SK-N-MC (cell line): Measurements from ENCODE around the gene MAPK8.

Source experiments
- EZH2 ChIP-seq: fragments of 200-600 bp; sonication (generic); IDR thresholded peaks from one replicate; pipeline ENCODE4 v1.6.1; 2017; ENCODE audit warnings: antibody characterized with exemption
- POLR2AphosphoS5 ChIP-seq: IDR thresholded peaks from 2 replicates; pipeline ENCODE4 v1.6.1; 2012; ENCODE audit warnings: mild to moderate bottlenecking, low read depth, low read length, borderline replicate concordance

DNA sequence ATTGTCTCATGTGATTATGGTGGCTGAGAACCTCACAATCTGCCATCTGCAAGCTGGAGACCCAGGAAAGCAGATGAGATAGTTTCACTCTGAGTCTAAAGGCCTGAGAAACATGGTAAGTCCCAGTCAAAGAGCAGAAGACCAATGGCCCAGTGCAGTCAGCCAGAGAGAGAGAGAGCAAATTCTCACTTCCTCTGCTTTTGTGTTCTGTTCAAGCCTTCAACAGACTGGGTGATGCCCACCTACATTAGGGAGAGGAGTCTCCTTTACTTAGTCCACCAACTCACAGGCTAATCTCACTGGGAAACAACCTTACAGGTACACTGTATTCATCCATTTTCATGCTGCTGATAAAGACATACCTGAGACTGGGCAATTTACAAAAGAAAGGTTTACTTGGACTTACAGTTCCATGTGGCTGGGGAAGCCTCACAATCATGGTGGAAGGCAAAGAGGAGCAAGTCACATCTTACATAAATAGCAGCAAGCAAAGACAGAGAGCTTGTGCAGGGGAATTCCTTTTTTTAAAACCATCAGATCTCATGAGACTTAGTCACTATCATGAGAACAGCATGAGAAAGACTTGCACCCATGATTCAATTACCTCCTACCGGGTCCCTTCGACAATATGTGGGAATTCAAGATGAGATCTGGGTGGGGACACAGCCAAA, 27.3 kb upstream of the MAPK8 start:
- TF ChIP-seq EZH2, result no peak
- no peak for TF ChIP-seq POLR2AphosphoS5
